BJ (cell line): Measurements from ENCODE around the gene KRT33A. TPM values are rescaled to one million over a fixed set of nuclear protein-coding genes. Genes with fewer than 3 reads are reported as not detected.
A peak's percentile ranks its signal among the peaks of the same experiment; 100 is the strongest.

Experiments used
- CTCF ChIA-PET: fragments of 350-600 bp; formaldehyde crosslinking; extraction: SDS; loops from one replicate; lab custom pipeline; 2021; ENCODE audit warnings: antibody characterized with exemption, inconsistent platforms; lab: Yijun Ruan, JAX
- POLR2A ChIA-PET: fragments of 300-600 bp; sonication (Branson Sonifier 250); formaldehyde crosslinking; extraction: SDS; loops from one replicate; lab custom pipeline; 2021; ENCODE audit warnings: antibody characterized with exemption; lab: Charles Lee
- DNase-seq: peaks from one replicate; pipeline ENCODE4 v3.0.0-alpha.2; 2011; ENCODE audit warnings: low read depth
- H3K27me3 ChIP-seq: 2 replicates; pipeline ENCODE4 v1.6.0; 2011; ENCODE audit warnings: low read length; ENCODE audit not compliant: control insufficient read depth, insufficient read depth
- H3K36me3 ChIP-seq: 2 replicates; pipeline ENCODE4 v1.5.1; 2011; ENCODE audit warnings: low read length; ENCODE audit not compliant: control insufficient read depth, insufficient read depth
- H3K4me3 ChIP-seq: 2 replicates; pipeline ENCODE4 v1.5.1; 2011; ENCODE audit warnings: low read depth, mild to moderate bottlenecking, control low read depth, low read length
- polyA plus RNA-seq: library from polyadenylated mRNA; depleted of rRNA; stranded (reverse); fragments of >200 nt; gene quantifications from 2 replicates; pipeline ENCODE4 v1.2.3, GENCODE V29; 2011
- TF ChIP-seq, protein P1 (sequence below): IDR thresholded peaks from 2 replicates; pipeline ENCODE4 v1.5.1; 2011; ENCODE audit warnings: low read depth, mild to moderate bottlenecking, control low read depth, inconsistent platforms, low read length, moderate library complexity; ENCODE audit not compliant: insufficient read depth

KRT33A gene
- polyA plus RNA-seq, 1 experiment = not detected

DNA sequence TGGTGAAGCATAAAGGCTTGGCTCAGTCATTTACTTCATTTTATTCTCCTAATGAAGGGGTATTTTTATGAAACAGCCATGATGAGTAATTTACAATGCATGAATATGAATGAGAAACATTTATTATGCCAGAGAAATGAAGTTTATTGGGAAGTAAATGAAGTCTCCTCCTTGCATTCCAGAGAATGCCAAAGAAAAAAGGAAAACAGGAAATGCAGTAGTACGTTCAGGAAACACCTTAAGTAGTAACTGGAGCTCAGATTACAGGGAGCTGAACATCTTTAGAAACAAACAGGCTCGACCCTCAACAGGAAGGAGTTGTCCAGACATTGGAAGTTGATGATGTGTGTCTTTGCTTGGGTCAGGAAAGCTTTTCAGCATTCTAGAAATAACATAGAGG, 26.9 kb upstream of the KRT33A start:
- ChIA-PET POLR2A (interaction anchor here (0.6 to 0.7 kb wide), 2 partner anchors 318 to 507 kb away, joined by 4 to 7 read pairs; no protein-coding TSS in a partner anchor), CTCF (interaction anchor here (1.6 to 1.7 kb wide), 2 partner anchors 48 to 171 kb away, joined by 5 to 6 read pairs; no protein-coding TSS in a partner anchor)
- H3K36me3 ChIP-seq = no peaks in the 10 kb centered on the region; the same call in 1 of the 2 replicates
- H3K27me3 ChIP-seq = no peaks in the 10 kb centered on the region
- TF ChIP-seq, protein P1, sequence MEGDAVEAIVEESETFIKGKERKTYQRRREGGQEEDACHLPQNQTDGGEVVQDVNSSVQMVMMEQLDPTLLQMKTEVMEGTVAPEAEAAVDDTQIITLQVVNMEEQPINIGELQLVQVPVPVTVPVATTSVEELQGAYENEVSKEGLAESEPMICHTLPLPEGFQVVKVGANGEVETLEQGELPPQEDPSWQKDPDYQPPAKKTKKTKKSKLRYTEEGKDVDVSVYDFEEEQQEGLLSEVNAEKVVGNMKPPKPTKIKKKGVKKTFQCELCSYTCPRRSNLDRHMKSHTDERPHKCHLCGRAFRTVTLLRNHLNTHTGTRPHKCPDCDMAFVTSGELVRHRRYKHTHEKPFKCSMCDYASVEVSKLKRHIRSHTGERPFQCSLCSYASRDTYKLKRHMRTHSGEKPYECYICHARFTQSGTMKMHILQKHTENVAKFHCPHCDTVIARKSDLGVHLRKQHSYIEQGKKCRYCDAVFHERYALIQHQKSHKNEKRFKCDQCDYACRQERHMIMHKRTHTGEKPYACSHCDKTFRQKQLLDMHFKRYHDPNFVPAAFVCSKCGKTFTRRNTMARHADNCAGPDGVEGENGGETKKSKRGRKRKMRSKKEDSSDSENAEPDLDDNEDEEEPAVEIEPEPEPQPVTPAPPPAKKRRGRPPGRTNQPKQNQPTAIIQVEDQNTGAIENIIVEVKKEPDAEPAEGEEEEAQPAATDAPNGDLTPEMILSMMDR = no peak
- H3K4me3 ChIP-seq = no peak overlapping the region
- peak; percentile 83 for DNase-seq

DNA sequence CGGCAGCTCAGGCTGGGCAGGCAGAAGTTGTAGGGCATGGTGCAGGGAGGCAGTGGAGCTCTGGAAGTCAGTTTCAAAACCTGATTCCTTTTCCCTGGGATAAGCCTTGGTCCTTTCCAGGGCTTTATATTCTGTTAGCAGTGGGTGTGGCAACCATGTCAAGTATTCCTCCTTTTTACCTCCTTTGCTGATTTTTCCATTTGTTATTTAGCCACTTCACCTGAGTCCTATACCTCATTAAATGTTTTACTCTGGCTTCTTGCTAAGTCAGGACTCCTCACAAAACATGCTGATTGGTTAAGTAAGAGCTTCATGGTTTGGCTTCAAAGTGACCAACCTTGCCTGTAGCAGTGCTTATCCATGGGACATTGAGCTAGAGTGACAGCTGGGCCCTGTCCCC, 19.1 kb upstream of the KRT33A start, which contains the start of gene KRT33B:
KRT33B (minus strand) TSS at position 101 of the 400 bp plus-strand sequence; CDS start at position 38, 63 bp downstream.
- H3K36me3 ChIP-seq = no peaks in the 10 kb centered on the region
- DNase-seq = no peak
- no peaks in the 10 kb centered on the region for H3K27me3 ChIP-seq
- H3K4me3 ChIP-seq = no peak within 1 kb of the TSS
- ChIA-PET CTCF (interaction anchor here (1.3 to 2.7 kb wide), 3 partner anchors 21 to 296 kb away, joined by 3 to 7 read pairs (median 6); no protein-coding TSS in a partner anchor), POLR2A (no interaction called here)
- TF ChIP-seq, protein P1 = no peak

DNA sequence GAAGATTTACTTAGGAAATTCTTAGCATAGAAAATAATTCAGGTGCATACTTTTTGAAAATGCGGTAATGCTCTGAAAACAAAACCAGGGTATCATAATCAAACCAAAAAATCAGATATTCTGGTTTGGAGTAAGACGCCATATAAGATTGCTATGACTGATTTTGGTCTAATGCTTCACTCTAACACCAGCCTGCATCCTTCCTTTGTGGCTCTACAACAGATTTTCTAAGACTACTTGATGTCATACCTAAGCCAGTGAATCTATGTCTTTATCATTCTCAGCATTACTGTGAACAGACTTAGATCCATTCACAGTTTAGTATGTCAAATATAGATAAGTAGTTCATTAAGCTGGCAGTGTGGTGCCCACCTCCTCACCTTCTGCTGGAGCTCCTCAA, 18.4 kb upstream of the KRT33A start:
- TF ChIP-seq, protein P1 = no peak
- H3K4me3 ChIP-seq = no peak overlapping the region
- POLR2A ChIA-PET = no interaction called here
- no peaks in the 10 kb centered on the region for H3K36me3 ChIP-seq
- no peaks in the 10 kb centered on the region for H3K27me3 ChIP-seq
- DNase-seq = no peak
- CTCF ChIA-PET = interaction anchor here (1.3 to 2.7 kb wide), 4 partner anchors 8 to 296 kb away, joined by 3 to 7 read pairs (median 4); no protein-coding TSS in a partner anchor

DNA sequence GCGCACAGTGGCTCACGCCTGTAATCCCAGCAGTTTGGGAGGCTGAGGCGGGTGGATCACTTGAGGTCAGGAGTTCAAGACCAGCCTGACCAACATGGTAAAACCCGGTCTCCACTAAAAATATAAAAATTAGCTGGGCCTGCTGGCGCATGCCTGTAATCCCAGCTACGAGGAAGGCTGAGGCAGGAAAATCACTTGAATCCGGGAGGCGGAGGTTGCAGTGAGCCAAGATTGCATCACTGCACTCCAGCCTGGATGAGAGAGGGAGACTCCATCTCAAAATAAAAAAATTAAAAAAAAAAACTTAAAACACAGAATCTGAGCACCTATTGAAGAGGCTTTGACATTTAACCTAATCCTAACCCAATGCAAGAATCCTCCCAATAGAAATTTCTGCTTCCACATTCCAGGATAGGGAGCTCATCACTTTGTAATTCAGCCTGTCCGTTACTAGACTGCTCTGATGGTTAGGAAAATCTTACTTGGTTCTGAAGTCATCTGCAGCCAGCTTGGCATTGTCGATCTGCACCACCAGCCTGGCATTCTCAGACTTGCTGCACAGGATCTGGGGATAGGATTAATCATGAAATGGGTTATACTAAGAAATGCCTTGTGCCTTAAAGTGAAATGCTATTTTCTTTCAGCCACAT, 16.9 kb upstream of the KRT33A start:
- peak; percentile 49 for DNase-seq
- ChIA-PET POLR2A (interaction anchor here (0.6 to 0.7 kb wide), 3 partner anchors 83 to 415 kb away, joined by 3 to 5 read pairs (median 4); no protein-coding TSS in a partner anchor), CTCF (interaction anchor here (1.0 to 1.7 kb wide), 6 partner anchors 9 to 295 kb away, joined by 4 to 6 read pairs (median 4); no protein-coding TSS in a partner anchor)
- Histone ChIP-seq H3K4me3 (no peak overlapping the region), H3K36me3 (no peaks in the 10 kb centered on the region), H3K27me3 (no peaks in the 10 kb centered on the region)
- TF ChIP-seq, protein P1 = no peak

DNA sequence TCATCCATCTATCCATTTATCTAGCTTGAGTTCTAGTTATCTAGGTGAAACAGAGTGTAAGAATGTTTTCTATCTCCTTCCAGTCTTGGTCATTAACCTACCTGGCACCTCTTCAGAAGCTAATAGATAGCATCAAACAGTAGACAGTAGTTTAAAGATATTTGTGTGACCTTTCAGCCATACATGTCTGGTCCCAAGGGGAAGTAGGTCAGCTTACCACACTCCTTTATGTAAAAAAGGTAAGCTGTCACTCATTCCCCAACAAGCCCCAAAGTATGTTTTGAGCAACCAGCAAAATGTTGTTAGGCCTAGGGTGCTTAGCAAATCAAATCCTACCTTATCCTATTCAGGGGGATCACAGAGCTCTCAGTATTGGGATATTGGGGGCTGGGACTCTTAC, 15.4 kb upstream of the KRT33A start:
- ChIA-PET POLR2A (no interaction called here), CTCF (interaction anchor here (0.7 to 1.4 kb wide), 3 partner anchors 14 to 183 kb away, joined by 3 to 6 read pairs (median 4); no protein-coding TSS in a partner anchor)
- Histone ChIP-seq H3K27me3 (no peaks in the 10 kb centered on the region), H3K36me3 (no peaks in the 10 kb centered on the region), H3K4me3 (no peak overlapping the region)
- TF ChIP-seq, protein P1 = no peak
- DNase-seq = no peak
